GM12865 (cell line): ENCODE data around the gene ZNF678.

Experiments used
- DNase-seq: peaks from one replicate; pipeline ENCODE4 v3.0.0; 2010; ENCODE audit warnings: low read depth
- H3K4me3 ChIP-seq: 2 replicates; pipeline ENCODE4 v1.5.1; 2011; ENCODE audit warnings: mild to moderate bottlenecking, low read depth, low read length, control low read depth
- TF ChIP-seq, protein P1 (sequence below): IDR thresholded peaks from 2 replicates; pipeline ENCODE4 v1.5.1; 2011; ENCODE audit warnings: low read length, control low read depth, low read depth, inconsistent platforms; ENCODE audit not compliant: insufficient read depth; ENCODE audit errors: missing control alignments

The ZNF678 gene

DNA sequence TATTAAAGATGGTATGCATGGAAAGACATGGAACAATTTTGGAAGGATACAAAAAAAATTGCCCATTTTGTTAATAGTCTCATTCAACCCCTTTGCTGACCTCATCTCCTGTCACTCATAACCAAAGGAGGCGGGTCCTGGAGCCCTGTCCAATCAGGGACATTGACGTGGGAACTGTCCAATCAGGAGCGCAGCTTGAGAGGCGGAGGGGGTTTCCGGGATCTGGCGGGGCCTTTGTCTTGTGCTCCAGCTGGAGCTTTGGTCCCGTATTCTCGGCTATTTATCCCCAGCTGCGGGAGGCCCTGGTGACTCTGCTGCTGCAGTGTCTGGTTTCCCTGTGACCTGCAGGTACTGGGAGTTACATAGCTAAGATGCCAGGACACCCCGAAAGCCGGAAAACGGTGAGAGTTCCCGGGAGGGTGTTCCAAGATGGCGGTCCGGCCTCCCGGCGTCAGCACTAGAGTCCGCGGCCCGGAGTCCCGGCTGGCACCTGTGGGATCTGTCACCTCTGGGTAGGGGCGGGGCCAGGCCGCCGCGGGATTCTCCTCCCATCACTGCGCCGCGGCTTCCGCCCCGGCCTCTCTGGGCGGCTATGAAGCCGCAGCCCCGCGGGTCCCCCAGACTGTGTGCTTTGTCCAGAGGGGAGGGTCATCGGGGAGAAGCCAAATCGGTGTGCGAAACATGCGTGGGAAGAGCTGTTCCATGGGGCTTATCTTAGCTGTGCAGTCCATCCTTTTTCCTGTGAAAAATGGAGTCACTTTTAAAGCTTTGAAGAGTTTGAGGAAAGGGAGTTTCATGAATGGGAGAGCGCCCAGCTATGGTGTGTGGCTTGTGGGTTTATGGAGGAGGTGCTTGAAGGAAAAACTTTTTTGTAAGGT lies at the start of gene ZNF678:
Gene ZNF678, plus strand, starts transcription at position 233 of the 878 bp plus-strand sequence. CDS start 87,436 bp downstream, outside the sequence.
- H3K4me3 ChIP-seq, result peak within 1 kb of the TSS; percentile 57
- peak; percentile 96 for DNase-seq
- TF ChIP-seq, protein P1, sequence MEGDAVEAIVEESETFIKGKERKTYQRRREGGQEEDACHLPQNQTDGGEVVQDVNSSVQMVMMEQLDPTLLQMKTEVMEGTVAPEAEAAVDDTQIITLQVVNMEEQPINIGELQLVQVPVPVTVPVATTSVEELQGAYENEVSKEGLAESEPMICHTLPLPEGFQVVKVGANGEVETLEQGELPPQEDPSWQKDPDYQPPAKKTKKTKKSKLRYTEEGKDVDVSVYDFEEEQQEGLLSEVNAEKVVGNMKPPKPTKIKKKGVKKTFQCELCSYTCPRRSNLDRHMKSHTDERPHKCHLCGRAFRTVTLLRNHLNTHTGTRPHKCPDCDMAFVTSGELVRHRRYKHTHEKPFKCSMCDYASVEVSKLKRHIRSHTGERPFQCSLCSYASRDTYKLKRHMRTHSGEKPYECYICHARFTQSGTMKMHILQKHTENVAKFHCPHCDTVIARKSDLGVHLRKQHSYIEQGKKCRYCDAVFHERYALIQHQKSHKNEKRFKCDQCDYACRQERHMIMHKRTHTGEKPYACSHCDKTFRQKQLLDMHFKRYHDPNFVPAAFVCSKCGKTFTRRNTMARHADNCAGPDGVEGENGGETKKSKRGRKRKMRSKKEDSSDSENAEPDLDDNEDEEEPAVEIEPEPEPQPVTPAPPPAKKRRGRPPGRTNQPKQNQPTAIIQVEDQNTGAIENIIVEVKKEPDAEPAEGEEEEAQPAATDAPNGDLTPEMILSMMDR, result no peak

DNA sequence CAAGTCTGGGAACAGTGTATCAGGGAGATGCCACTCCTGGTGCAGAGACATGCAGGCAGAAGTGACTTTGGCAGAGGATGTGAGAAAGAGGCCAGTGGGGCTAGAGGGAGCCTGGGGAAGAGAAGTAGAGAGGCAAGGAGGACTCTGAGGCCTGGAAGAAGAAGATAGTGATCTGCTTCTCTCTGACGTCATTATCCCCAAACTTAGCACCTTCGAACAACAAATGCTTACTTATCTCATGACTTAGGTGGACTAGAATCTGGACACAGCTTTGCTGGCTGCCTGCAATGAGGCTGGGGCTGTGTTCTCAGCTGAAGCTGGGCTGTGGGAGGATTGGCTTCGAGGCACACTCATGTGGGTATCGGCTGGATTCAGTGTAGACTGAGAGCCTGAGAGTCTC lies 44.5 kb upstream of the ZNF678 start:
- no peak for DNase-seq
- no peak overlapping the region for H3K4me3 ChIP-seq
- TF ChIP-seq, protein P1, result no peak

DNA sequence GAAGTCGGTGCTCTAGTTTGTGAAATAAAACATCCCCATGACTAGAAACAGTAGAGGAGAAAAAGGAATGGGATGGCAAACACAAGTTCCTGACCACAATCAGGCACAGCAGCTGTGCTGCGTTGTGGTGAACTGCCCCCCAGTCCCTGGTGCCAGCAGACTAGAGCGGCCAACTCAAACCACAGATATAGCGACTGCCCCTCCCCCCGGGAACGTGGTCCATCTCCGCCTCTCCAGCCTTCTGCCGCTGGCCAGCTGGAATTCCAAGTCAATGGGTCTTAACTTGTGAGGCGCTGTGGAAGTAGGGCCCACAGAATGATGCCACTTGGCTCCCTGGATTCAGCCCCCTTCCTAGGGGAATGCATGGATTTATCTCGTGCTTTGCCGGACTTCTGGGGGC lies 41.6 kb upstream of the ZNF678 start:
- H3K4me3 ChIP-seq, result no peak overlapping the region
- TF ChIP-seq, protein P1, result no peak
- no peak for DNase-seq

DNA sequence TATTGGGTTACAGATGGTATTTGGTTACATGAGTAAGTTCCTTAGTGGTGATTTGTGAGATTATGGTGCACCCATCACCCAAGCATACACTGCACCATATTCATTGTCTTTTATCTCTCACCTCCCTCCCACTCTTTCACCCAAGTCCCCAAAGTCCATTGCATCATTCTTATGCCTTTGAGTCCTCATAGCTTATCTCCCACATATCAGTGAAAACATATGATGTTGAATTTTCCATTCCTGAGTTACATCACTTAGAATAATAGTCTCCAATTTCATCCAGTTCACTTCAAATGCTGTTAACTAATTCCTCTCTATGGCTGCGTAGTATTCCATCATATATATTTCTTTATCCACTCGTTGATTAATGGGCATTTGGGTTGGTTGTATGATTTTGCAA lies 36.8 kb upstream of the ZNF678 start:
- DNase-seq, result no peak
- no peak overlapping the region for H3K4me3 ChIP-seq
- TF ChIP-seq, protein P1, result no peak

DNA sequence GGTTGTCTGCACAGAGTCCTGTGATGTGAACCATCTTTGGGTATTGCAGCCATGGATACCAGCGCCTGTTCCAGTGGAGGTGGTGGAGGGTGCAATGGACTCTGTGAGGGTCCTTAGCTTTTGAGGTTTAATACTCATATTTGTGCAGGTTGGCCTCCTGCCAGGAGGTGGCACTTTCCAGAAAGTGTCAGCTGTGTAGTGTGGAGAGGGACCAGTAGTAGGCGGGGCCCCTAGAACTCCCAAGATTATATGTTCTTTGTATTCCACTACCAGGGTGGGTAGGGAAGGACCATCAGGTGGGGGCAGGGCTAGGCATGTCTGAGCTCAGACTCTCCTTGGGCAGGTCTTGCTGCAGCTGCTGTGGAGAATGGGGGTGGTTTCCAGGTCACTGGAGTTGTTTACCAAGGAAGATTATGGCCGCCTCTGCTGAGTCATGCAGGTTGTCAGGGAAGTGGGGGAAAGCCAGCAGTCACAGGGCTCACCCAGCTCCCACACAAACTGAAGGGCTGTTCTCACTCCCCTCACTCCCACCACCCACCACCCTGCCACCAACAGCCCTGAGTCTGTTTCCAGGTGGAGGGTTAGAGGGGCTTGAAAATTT lies 31.2 kb upstream of the ZNF678 start:
- TF ChIP-seq, protein P1, result no peak
- H3K4me3 ChIP-seq, result no peak overlapping the region
- DNase-seq, result no peak

DNA sequence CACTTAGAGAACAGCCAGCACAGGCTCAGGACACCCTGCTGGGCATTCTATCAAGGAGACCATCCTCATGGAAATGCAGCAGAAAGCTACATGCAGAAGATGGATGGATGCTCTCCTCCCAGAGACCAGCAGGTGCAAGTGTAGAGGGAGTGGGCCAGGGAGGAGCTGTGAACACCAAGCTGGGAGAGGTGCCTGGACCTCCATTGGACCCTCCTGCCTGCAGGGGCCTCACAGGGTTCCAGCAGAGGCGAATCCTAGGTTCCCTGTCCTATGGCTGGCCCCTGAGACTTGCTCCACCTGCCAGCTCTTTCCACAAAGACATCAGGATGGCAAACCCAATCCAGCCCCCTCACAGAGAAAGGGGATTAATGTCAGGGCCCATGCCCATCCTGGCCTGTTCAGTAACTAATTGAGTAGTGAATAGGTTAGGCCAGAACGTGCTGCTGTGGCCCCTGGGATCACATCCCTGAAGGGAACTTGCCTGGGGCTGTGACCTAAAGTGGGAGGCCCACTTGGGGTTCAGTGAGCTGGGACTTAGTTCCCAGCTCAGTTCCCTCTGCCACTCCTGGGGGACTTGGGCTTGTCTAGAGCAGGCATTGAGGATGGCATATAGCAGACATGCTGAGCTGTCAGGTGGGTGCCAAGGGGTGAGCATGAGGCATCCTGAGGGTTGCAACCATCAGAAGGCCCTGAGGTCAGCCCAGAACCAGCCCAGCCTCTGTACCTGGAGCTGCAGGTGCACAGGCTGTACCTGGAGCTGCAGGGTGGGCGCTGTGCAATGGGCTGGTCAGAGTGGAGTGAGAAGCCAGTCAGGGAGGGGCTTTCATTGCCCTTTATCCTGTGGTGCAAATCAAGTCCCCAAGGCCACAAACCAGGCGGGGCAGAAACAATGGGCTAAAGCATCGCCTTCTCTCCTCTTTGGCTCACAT lies 22.9 kb upstream of the ZNF678 start:
- no peak overlapping the region for H3K4me3 ChIP-seq
- DNase-seq, result no peak
- TF ChIP-seq, protein P1, result no peak
